ENCODE data around the gene PSRC1. TPM values are rescaled to one million over a fixed set of nuclear protein-coding genes. Genes with fewer than 3 reads are reported as not detected.
"Not testable (repeated sequence)": the region's sequence is repeated elsewhere in the genome, so short reads cannot be mapped to it uniquely, and the experiment has no call there.

Gene PSRC1
- total RNA-seq, 1 experiment from 2014 or later: 75.0 TPM

GRCh38 chr1:109306832-109307273 lies 23.9 kb upstream of the PSRC1 start, which contains the start of gene MYBPHL:
Gene MYBPHL, minus strand, starts transcription at chr1:109307011. Its CDS starts 20 bp downstream, at chr1:109306991.
- Histone ChIP-seq H3K4me3 (ENCODE audit: low read depth, low read length, poor library complexity, severe bottlenecking) (no peak within 1 kb of the TSS), H3K27me3 (replicated peaks; ENCODE audit: insufficient read depth, low read depth, low read length, poor library complexity) (no peaks in the 10 kb centered on the region), H3K4me1 (ENCODE audit: insufficient read depth, low read length, poor library complexity, severe bottlenecking) (peaks cover 14% of the 10 kb centered on the region), H3K27ac (ENCODE audit: low read depth, low read length, poor library complexity, severe bottlenecking) (no peak within 1 kb of the TSS), H3K36me3 (ENCODE audit: insufficient read depth, low read length, poor library complexity, severe bottlenecking) (no peaks in the 10 kb centered on the region), H3K9me3 (ENCODE audit: low read depth, low read length, poor library complexity, severe bottlenecking) (no peaks in the 10 kb centered on the region)
- intact Hi-C loops (cut with micrococcal nuclease; ENCODE audit: unreplicated experiment): no loop called here
- DNase-seq (ENCODE audit: low spot score): no peak
- CTCF ChIA-PET: no interaction called here
- POLR2A ChIA-PET (ENCODE audit: low non-redundant PET): no interaction called here
- BruUV-seq (replicated peaks): no TSS peak
- TF ChIP-seq EZH2 (IDR thresholded peaks at IDR 0.05; ENCODE audit: borderline replicate concordance, low read depth, low read length, poor library complexity, severe bottlenecking): no peak
- no peak for TF ChIP-seq CTCF (conservative IDR thresholded peaks at IDR 0.05; ENCODE audit: low read depth, low read length)

- H3K27me3 ChIP-seq (replicated peaks; ENCODE audit: insufficient read depth, low read depth, low read length, poor library complexity); intact Hi-C loops (cut with micrococcal nuclease; ENCODE audit: unreplicated experiment); H3K9me3 ChIP-seq (ENCODE audit: low read depth, low read length, poor library complexity, severe bottlenecking); BruUV-seq (replicated peaks); H3K36me3 ChIP-seq (ENCODE audit: insufficient read depth, low read length, poor library complexity, severe bottlenecking); CTCF ChIA-PET; H3K4me3 ChIP-seq (ENCODE audit: low read depth, low read length, poor library complexity, severe bottlenecking); DNase-seq (ENCODE audit: low spot score); POLR2A ChIA-PET (ENCODE audit: low non-redundant PET); H3K27ac ChIP-seq (ENCODE audit: low read depth, low read length, poor library complexity, severe bottlenecking): not testable (repeated sequence)
- peaks cover 14% of the 10 kb centered on the region for H3K4me1 ChIP-seq (ENCODE audit: insufficient read depth, low read length, poor library complexity, severe bottlenecking)
Observed at GRCh38 chr1:109305991-109306390, 23.0 kb upstream of the PSRC1 start.

- no peak for DNase-seq (ENCODE audit: low spot score)
- Histone ChIP-seq H3K27ac (ENCODE audit: low read depth, low read length, poor library complexity, severe bottlenecking) (no peak overlapping the region), H3K36me3 (ENCODE audit: insufficient read depth, low read length, poor library complexity, severe bottlenecking) (no peaks in the 10 kb centered on the region), H3K4me1 (ENCODE audit: insufficient read depth, low read length, poor library complexity, severe bottlenecking) (peaks cover 14% of the 10 kb centered on the region), H3K9me3 (ENCODE audit: low read depth, low read length, poor library complexity, severe bottlenecking) (no peaks in the 10 kb centered on the region), H3K27me3 (replicated peaks; ENCODE audit: insufficient read depth, low read depth, low read length, poor library complexity) (no peaks in the 10 kb centered on the region), H3K4me3 (ENCODE audit: low read depth, low read length, poor library complexity, severe bottlenecking) (no peak overlapping the region)
- POLR2A ChIA-PET (ENCODE audit: low non-redundant PET): no interaction called here
- intact Hi-C loops (cut with micrococcal nuclease; ENCODE audit: unreplicated experiment): no loop called here
- CTCF ChIA-PET: no interaction called here
- BruUV-seq (replicated peaks): no TSS peak
- no peak for TF ChIP-seq EZH2 (IDR thresholded peaks at IDR 0.05; ENCODE audit: borderline replicate concordance, low read depth, low read length, poor library complexity, severe bottlenecking)
- TF ChIP-seq CTCF (conservative IDR thresholded peaks at IDR 0.05; ENCODE audit: low read depth, low read length): no peak
Observed at GRCh38 chr1:109304226-109304920, 21.4 kb upstream of the PSRC1 start.

GRCh38 chr1:109301874-109302273 lies 18.9 kb upstream of the PSRC1 start:
- no peak for TF ChIP-seq CTCF (conservative IDR thresholded peaks at IDR 0.05; ENCODE audit: low read depth, low read length)
- TF ChIP-seq EZH2 (IDR thresholded peaks at IDR 0.05; ENCODE audit: borderline replicate concordance, low read depth, low read length, poor library complexity, severe bottlenecking): no peak
- Histone ChIP-seq H3K4me3 (ENCODE audit: low read depth, low read length, poor library complexity, severe bottlenecking) (no peak overlapping the region), H3K27me3 (replicated peaks; ENCODE audit: insufficient read depth, low read depth, low read length, poor library complexity) (no peaks in the 10 kb centered on the region), H3K36me3 (ENCODE audit: insufficient read depth, low read length, poor library complexity, severe bottlenecking) (no peaks in the 10 kb centered on the region), H3K27ac (ENCODE audit: low read depth, low read length, poor library complexity, severe bottlenecking) (no peak overlapping the region), H3K4me1 (ENCODE audit: insufficient read depth, low read length, poor library complexity, severe bottlenecking) (peaks cover 2% of the 10 kb centered on the region), H3K9me3 (ENCODE audit: low read depth, low read length, poor library complexity, severe bottlenecking) (no peaks in the 10 kb centered on the region)
- intact Hi-C loops (cut with micrococcal nuclease; ENCODE audit: unreplicated experiment): no loop called here
- no peak for DNase-seq (ENCODE audit: low spot score)
- CTCF ChIA-PET: no interaction called here
- no TSS peak for BruUV-seq (replicated peaks)
- POLR2A ChIA-PET (ENCODE audit: low non-redundant PET): no interaction called here
